HG03103 (cell line): Measurements from ENCODE around the gene PRR5.
A peak's percentile ranks its signal among the peaks of the same experiment; 100 is the strongest.
"Not testable (repeated sequence)": the region's sequence is repeated elsewhere in the genome, so short reads cannot be mapped to it uniquely, and the experiment has no call there.

ENCODE experiments used
- ATAC-seq: cut with Tn5 transposase; IDR thresholded peaks from one replicate; pipeline ENCODE4 v1.9.1; 2021; ENCODE audit warnings: low read depth; ENCODE audit not compliant: unreplicated experiment

The PRR5 gene

GRCh38 chr22:44701824-44702478 lies at the start of gene PRR5:
TSS of gene PRR5 (plus strand) at chr22:44702204. CDS start at chr22:44702475, 271 bp downstream.
- peak; percentile 44 for ATAC-seq

- not testable (repeated sequence) for ATAC-seq
Observed at GRCh38 chr22:44652866-44653265, 49.1 kb upstream of the PRR5 start.

- no peak for ATAC-seq
Observed at GRCh38 chr22:44658311-44658953, 43.6 kb upstream of the PRR5 start.

GRCh38 chr22:44659140-44659539 lies 42.9 kb upstream of the PRR5 start:
- ATAC-seq, result no peak

GRCh38 chr22:44660051-44660830 lies 41.8 kb upstream of the PRR5 start:
- no peak for ATAC-seq

GRCh38 chr22:44661070-44661469 lies 40.9 kb upstream of the PRR5 start:
- ATAC-seq, result no peak

- no peak for ATAC-seq
Observed at GRCh38 chr22:44661659-44662569, 40.1 kb upstream of the PRR5 start.

GRCh38 chr22:44663256-44663999 lies 38.6 kb upstream of the PRR5 start:
- ATAC-seq, result no peak

GRCh38 chr22:44664149-44664548 lies 37.9 kb upstream of the PRR5 start:
- ATAC-seq, result no peak

- ATAC-seq, result no peak
Observed at GRCh38 chr22:44665115-44665514, 36.9 kb upstream of the PRR5 start.

GRCh38 chr22:44666207-44666585 lies 35.8 kb upstream of the PRR5 start:
- ATAC-seq, result no peak

GRCh38 chr22:44667276-44667675 lies 34.7 kb upstream of the PRR5 start:
- ATAC-seq, result no peak

GRCh38 chr22:44667829-44668189 lies 34.2 kb upstream of the PRR5 start:
- ATAC-seq, result no peak

GRCh38 chr22:44668190-44668885 lies 33.7 kb upstream of the PRR5 start:
- ATAC-seq, result no peak

- ATAC-seq, result no peak
Observed at GRCh38 chr22:44668886-44669521, 33.0 kb upstream of the PRR5 start.

GRCh38 chr22:44669561-44669976 lies 32.4 kb upstream of the PRR5 start:
- ATAC-seq, result no peak

- ATAC-seq, result no peak
Observed at GRCh38 chr22:44670220-44670988, 31.6 kb upstream of the PRR5 start.

- ATAC-seq, result no peak
Observed at GRCh38 chr22:44671742-44672141, 30.3 kb upstream of the PRR5 start.
